Stimulated activated CD4-positive, alpha-beta T cell treated with anti-CD3 and anti-CD28 coated beads, Interleukin-2, amount 100 ng/mL, for 4 hours (primary cell): ENCODE measurements around the gene COX15.
"Not testable (repeated sequence)": the region's sequence is repeated elsewhere in the genome, so short reads cannot be mapped to it uniquely, and the experiment has no call there.

Experiments
- DNase-seq: peaks from one replicate; pipeline ENCODE4 v3.0.0-alpha.2; 2020; ENCODE audit warnings: low read depth

COX15 gene

GRCh38 chr10:99732033-99732842, at the start of gene COX15, which contains the start of gene CUTC:
Gene COX15 (minus strand): TSS chr10:99732127. CDS start chr10:99732049, 78 bp downstream.
Gene CUTC (plus strand): TSS chr10:99732234. CDS start chr10:99732349, 115 bp downstream.
- DNase-seq, result peak; percentile 93

DNA sequence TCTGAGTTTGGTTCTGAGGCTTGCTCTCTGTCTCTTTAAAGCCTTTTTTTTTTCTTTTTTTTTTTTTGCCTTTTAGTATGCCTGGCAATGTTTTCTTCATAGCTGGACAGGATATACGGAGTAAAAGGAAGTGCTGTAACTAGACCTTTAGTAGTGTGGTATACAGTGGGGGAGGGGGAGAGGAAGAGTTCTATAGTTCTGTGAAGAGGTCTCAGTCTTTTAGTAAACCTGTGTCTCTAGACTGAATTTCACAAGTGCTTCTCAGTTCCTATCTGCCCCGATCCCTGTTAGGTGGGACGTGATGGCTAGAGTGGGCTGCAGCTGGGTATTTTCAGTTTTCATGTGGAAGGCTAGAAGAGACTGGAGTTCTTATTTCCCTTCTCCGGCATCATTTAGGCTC, 47.4 kb upstream of the COX15 start:
- no peak for DNase-seq

- no peak for DNase-seq
These were observed 46.2 kb upstream of the COX15 start for GRCh38 chr10:99777918-99778714.

DNA sequence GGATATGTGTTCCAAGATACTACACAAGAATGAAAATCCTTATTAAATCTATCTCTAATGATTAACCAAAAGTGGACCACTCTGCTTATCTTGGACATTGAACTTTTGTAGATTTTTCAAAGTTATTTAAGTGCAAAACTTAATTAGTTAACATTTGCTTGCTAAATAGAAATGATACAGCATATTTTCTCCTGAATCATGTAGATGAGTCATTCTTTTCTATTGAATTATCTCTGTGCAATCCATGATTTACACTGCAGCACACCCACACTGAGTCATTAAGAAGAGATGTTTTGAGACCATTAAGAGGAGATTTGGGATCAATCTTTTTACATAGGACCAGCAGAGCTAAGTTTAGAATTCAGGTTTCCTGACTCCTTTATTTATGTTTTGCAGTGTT, 43.9 kb upstream of the COX15 start:
- no peak for DNase-seq

DNA sequence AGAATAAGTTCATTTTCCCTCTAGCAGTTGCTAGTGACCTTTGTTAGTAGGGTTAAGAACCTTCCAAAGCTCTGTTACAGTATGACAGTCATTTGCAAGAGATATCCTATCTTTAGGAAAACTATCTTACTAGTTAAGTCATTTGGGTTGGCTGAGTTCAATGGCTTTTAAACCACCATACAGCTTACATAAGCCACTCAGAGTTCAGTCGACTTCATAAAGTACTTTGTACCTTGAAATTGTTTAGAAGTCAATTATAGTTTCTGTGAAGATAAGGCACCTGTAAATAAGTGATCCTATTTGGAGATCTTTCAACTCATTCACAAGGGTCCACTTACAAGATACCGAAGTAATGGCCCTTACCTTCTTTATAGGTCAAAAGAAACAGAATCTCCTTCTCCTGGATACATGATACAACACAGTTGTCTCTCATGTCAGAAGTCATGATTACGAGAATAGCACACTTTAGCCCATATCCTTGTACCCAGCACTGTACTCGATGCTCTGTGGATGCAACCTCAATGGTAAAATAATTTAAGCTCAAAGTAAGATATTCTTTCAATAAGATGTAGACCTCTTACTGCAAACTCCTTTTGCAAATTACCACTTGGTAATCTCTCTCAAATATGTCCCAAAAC, 38.6 kb upstream of the COX15 start:
- DNase-seq, result no peak

GRCh38 chr10:99769706-99770105, 37.8 kb upstream of the COX15 start:
- DNase-seq, result no peak

DNA sequence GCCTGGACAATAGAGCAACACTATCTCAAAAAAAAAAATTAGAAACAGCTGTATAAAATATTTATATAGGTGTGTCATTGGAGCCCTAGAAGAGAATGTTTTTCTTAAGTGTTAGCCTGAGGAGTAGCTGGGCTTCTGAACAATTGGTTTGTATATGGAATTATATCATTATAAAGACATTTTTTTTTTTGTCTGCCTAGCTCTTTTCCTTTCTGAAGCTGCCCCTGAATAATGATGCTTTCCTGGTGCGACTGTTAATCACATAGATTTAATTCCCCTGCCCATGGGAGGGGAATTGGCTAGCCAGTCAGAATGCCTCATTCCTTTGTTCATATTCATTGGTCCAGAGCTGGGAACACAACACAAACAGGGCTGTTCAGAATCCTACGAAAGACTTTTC, 36.6 kb upstream of the COX15 start:
- DNase-seq, result no peak

- no peak for DNase-seq
These were observed 36.0 kb upstream of the COX15 start for GRCh38 chr10:99767901-99768300.

DNA sequence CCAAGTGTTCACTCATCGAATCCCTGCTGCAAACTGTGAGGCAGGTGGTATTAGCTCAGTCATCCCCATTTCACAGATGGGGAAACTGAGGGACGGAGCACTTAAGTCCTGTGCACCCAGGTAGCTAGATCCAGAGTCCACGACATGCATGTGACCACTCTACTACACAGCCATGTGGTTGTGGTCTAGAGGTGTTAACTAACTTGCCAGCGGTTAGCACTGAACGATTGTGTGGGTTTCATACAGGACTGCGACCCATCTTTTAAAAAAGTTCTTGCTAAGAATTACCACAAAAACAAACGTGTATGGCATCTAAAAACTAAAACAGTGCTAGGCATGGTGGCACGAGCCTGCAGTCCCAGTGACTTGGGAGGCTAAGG, 34.4 kb upstream of the COX15 start:
- no peak for DNase-seq

DNA sequence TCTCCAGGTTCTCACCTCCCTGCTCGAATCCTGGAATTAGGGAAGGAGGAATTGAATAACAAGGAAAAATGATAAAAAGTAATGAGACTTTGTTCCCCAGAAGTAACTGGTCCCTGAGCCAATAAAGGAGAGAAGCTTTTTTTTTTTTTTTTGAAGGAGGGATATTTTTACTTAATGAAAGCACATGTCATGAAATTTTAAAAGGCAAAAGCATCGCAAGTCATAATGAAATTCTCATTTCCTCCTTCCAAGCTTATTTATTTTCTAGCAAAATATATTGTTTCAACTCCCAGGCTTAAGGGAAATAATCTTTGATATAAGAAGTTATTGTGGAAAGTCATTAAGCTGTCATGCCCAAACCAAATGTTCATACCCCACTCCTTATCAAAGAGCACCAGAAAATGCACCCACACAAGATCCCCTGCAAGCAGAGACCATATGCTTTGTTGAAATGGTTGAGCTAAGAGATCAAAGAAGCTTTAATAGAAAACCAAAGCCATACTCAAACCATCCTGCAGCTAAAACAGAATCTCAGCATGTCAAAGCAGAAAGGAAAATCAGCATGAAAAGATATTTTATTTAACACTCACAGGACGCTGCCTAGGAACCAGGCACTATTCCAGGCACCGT, 33.9 kb upstream of the COX15 start:
- no peak for DNase-seq

DNA sequence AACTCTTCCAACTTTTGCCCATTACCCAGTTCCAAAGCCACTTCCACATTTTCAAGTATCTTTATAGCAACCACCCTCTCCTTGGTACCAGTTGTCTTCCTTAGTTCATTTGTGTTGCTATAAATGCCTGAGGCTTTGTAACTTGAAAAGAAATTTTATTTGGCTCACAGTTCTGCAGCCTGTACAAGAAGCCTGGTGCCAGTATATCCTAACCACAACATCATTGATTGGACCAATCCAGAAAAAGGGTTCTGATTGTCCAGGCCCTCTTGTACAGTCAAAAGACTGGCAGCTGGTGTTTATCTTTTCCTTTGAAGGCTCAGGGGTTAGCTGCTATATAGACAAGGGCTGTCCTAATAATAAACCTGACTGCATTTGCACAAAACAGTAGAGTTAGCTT, 29.4 kb upstream of the COX15 start:
- DNase-seq, result no peak

GRCh38 chr10:99760321-99760720, 28.4 kb upstream of the COX15 start:
- no peak for DNase-seq

DNA sequence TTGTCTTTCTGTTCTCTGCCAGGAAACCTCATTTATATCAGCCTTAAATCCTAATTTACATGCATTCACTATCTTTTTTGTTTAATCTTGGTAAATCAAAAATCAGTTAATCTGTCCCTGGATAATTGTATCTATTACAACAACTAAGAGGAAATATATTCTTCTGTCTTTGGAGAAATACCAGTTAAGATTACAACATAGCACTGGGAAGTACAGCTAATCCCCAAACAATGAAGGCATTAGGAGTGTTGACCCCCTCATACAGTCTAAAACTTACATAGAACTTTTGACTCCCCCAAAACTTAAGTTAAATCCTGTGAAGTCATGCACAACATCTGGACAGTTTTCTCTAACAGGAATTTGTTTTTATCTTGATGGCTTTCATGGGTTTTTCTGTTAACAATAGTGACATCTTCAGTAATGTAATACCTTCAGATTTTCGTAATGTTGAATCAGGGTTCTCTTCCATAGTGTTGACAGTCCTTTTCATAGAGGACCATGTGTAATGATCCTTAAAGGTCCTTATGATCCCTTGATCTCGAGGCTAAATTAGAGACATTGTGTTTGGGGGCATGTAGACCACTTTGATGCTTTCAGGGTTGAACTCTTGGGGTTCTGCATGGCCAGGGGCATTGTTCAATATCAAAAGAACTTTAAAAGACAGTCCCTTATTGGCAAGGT, 26.4 kb upstream of the COX15 start:
- no peak for DNase-seq

GRCh38 chr10:99756159-99756558, 24.2 kb upstream of the COX15 start:
- DNase-seq, result no peak

DNA sequence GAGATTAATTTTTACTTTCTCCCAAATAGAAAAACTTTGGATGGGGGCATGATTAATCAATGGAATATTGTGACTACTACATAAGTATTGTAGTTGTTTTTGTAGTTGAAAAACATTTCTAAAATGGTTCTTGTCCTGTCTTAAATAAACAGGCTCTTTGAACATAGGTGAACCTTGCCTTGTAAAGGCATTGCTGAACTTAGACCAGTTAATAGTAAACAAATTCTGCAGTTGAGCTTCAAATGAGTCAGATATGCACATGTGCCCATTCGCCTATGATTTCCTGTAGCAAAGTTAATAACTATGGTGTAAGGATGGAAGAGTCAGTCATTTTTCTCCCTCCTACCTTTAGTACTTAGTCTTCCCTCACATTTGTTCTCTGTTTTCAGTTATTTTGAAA, 22.7 kb upstream of the COX15 start:
- DNase-seq, result no peak

DNA sequence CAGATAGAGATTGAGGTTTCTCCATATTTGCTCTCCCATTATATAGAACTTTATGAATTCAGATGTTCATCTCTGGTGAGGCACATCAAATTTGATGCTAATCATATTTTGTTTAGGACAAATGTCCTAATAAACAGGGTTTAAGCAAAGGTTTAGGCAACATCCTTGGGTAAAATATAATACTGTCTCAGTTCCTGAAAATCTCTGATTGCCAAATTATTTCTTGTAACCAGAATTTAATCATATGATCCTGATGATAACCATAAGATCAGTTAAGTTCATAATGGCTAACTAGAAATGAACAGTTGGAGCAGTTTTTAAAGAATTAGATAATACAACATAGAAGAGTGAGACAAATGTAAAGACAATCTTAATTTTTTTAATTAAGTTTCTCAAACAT, 18.7 kb upstream of the COX15 start:
- no peak for DNase-seq

DNA sequence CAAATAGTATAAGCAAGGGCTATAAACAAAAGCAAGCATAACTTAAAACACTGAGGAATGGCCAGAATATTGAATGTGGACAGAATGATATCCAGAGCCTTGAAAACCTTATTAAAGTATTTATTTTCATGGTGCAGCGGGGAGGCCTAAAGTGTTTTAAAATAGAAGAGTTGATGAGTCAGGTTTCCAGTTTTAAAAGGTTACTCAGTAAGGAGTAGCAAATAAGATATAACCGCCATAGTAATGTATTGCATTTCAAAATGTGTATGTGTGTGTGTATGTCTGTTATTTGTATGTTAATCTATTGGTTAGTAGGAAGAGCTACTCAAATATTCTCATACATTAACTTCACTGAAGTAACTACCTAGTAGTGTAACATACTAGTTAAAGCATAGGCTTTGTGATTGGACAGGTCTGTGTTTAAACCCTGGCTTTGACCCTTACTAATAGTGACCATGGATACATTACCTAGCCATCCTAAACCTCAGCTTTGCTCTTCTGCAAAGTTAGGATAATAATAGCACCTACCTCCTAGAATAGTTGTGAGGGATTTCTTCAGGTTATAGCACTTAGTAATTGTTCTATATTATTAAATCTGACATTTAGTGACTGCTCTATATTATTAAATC, 17.0 kb upstream of the COX15 start:
- DNase-seq, result no peak

DNA sequence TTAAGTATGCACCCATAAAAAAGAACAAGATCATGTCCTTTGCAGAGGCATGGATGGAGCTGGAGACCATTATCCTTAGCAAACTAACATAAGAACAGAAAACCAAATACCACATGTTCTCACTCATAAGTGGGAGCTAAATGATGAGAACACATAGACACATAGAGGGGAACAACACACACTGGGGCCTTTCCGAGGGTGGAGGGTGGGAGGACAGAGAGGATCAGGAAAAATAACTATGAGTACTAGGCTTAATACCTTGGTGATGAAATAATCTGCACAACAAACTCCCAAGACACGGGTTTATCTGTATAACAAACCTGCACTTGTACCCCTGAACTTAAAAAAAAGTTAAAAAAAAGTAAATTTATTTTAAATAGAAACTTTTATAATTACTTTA, 14.2 kb upstream of the COX15 start:
- not testable (repeated sequence) for DNase-seq

- DNase-seq, result no peak
These were observed 11.9 kb upstream of the COX15 start for GRCh38 chr10:99743841-99744240.

- DNase-seq, result no peak
These were observed 10.8 kb upstream of the COX15 start for GRCh38 chr10:99742701-99743100.

DNA sequence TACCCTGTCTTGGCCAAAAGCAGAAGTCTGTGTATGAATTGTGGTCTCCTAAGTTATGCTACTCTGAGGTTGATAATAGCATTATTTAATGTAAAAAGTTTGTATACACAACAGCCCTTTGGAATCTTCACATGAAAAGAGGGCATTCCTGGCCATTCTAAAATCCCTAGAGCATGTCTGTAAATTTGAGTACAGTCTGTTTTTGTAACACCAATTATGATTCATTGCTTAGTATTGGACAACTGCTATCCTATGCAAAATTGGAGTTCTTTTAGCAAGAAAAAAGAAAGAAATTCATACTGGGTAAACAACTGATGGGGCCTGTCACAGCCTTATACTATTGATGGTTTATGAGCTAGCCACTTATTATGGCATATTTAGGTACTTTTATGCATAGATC, 10.3 kb upstream of the COX15 start:
- no peak for DNase-seq
